RWPE2 (cell line): ENCODE results near the gene GFER.

Source experiments
- ATAC-seq: fragments of 200-7000 bp; cut with Tn5 transposase; 3 replicates; pipeline ENCODE4 v1.9.1; 2021; ENCODE audit warnings: low read depth
- DNase-seq: peaks from one replicate; pipeline ENCODE4 v3.0.0-alpha.2; 2020; ENCODE audit warnings: low spot score
- H3K27ac ChIP-seq: fragments of 450-650 bp; 2 replicates; pipeline ENCODE4 v1.5.1; 2017; ENCODE audit warnings: mild to moderate bottlenecking; ENCODE audit not compliant: poor library complexity, severe bottlenecking
- H3K27me3 ChIP-seq: fragments of 250-450 bp; sonication (Bioruptor Pico); 2 replicates; pipeline ENCODE4 v1.5.1; 2021; ENCODE audit warnings: mild to moderate bottlenecking, moderate library complexity; ENCODE audit not compliant: insufficient read depth, poor library complexity, severe bottlenecking
- H3K36me3 ChIP-seq: fragments of 250-450 bp; sonication (Bioruptor Pico); 2 replicates; pipeline ENCODE4 v1.5.1; 2020; ENCODE audit warnings: low read depth, mild to moderate bottlenecking, moderate library complexity
- H3K4me1 ChIP-seq: fragments of 250-450 bp; sonication (Bioruptor Pico); 2 replicates; pipeline ENCODE4 v1.5.1; 2021; ENCODE audit warnings: mild to moderate bottlenecking, moderate library complexity; ENCODE audit not compliant: insufficient read depth, poor library complexity, severe bottlenecking
- H3K4me3 ChIP-seq: fragments of 250-450 bp; sonication (Bioruptor Pico); 2 replicates; pipeline ENCODE4 v1.5.1; 2021; ENCODE audit warnings: mild to moderate bottlenecking, moderate library complexity; ENCODE audit not compliant: severe bottlenecking
- H3K9me3 ChIP-seq: fragments of 250-450 bp; sonication (Bioruptor Pico); 2 replicates; pipeline ENCODE4 v1.5.1; 2021; ENCODE audit warnings: mild to moderate bottlenecking, moderate library complexity; ENCODE audit not compliant: severe bottlenecking
- CTCF ChIP-seq: fragments of 450-650 bp; IDR thresholded peaks from one replicate; pipeline ENCODE4 v1.5.1; 2017; ENCODE audit warnings: mild to moderate bottlenecking, moderate library complexity; ENCODE audit not compliant: poor library complexity, severe bottlenecking

Gene GFER

GRCh38 chr16:2023092-2024031 is 39.4 kb downstream of the GFER start:
- Histone ChIP-seq H3K4me3 (peak overlapping the region; percentile 9), H3K9me3 (no peaks in the 10 kb centered on the region), H3K4me1 (peaks cover 4% of the 10 kb centered on the region), H3K36me3 (no peaks in the 10 kb centered on the region), H3K27me3 (peaks cover 18% of the 10 kb centered on the region), H3K27ac (no peak overlapping the region)
- peak; percentile 95 for TF ChIP-seq CTCF
- DNase-seq (no peak), ATAC-seq (peak; percentile 68)

GRCh38 chr16:2024032-2024420 is 40.0 kb downstream of the GFER start:
- no peak overlapping the region for H3K27ac ChIP-seq
- peaks cover 4% of the 10 kb centered on the region for H3K4me1 ChIP-seq
- H3K36me3 ChIP-seq, result no peaks in the 10 kb centered on the region
- DNase-seq (no peak), ATAC-seq (no peak)
- no peaks in the 10 kb centered on the region for H3K9me3 ChIP-seq
- H3K27me3 ChIP-seq, result peaks cover 18% of the 10 kb centered on the region
- TF ChIP-seq CTCF, result no peak
- H3K4me3 ChIP-seq, result no peak overlapping the region

GRCh38 chr16:2025251-2025650 is 41.3 kb downstream of the GFER start:
- Histone ChIP-seq H3K4me3 (no peak overlapping the region), H3K36me3 (no peaks in the 10 kb centered on the region), H3K4me1 (peaks cover 4% of the 10 kb centered on the region), H3K27me3 (peaks cover 8% of the 10 kb centered on the region), H3K9me3 (no peaks in the 10 kb centered on the region), H3K27ac (no peak overlapping the region)
- DNase-seq (peak; percentile 47), ATAC-seq (no peak)
- TF ChIP-seq CTCF, result no peak

- H3K4me3 ChIP-seq, result peak overlapping the region; percentile 62
- H3K27me3 ChIP-seq, result peaks cover under 1% of the 10 kb centered on the region
- H3K4me1 ChIP-seq, result peaks cover 4% of the 10 kb centered on the region
These were observed 42.0 kb downstream of the GFER start for GRCh38 chr16:2025878-2026460.

More at GRCh38 chr16:2025878-2026460, 42.0 kb downstream of the GFER start:
- Histone ChIP-seq H3K9me3 (no peaks in the 10 kb centered on the region), H3K36me3 (no peaks in the 10 kb centered on the region), H3K27ac (no peak overlapping the region)
- no peak for ATAC-seq
- no peak for DNase-seq
- no peak for TF ChIP-seq CTCF
